ACC112 (cell line): Measurements from ENCODE around the gene NDFIP2.

Experiments used
- H2AFZ ChIP-seq: fragments of 200-600 bp; sonication (generic); one replicate; pipeline ENCODE4 v1.6.0; 2017; ENCODE audit warnings: antibody characterized with exemption, low read length; ENCODE audit not compliant: unreplicated experiment
- H3K27ac ChIP-seq: fragments of 200-600 bp; sonication (generic); 2 replicates; pipeline ENCODE4 v1.5.1; 2014; ENCODE audit warnings: low read depth, mild to moderate bottlenecking, antibody characterized with exemption, low read length, moderate library complexity
- H3K27me3 ChIP-seq: fragments of 200-600 bp; sonication (generic); 2 replicates; pipeline ENCODE4 v1.6.1; 2014; ENCODE audit warnings: mild to moderate bottlenecking, antibody characterized with exemption, low read length, moderate library complexity, mixed read lengths; ENCODE audit not compliant: insufficient read depth
- H3K36me3 ChIP-seq: fragments of 200-600 bp; sonication (generic); 2 replicates; pipeline ENCODE4 v1.6.1; 2016; ENCODE audit warnings: mild to moderate bottlenecking, antibody characterized with exemption, low read length, moderate library complexity, mixed read lengths; ENCODE audit not compliant: insufficient read depth
- H3K4me1 ChIP-seq: fragments of 200-600 bp; sonication (generic); one replicate; pipeline ENCODE4 v1.6.1; 2016; ENCODE audit warnings: low read length, mixed read lengths; ENCODE audit not compliant: insufficient read depth, unreplicated experiment, control insufficient read depth
- H3K4me3 ChIP-seq: fragments of 200-600 bp; sonication (generic); 2 replicates; pipeline ENCODE4 v1.5.1; 2014; ENCODE audit warnings: mild to moderate bottlenecking, low read depth, low read length
- H3K79me2 ChIP-seq: fragments of 200-600 bp; sonication (generic); one replicate; pipeline ENCODE4 v1.6.0; 2016; ENCODE audit warnings: low read length; ENCODE audit not compliant: control insufficient read depth, unreplicated experiment, insufficient read depth

NDFIP2 gene, protein sequence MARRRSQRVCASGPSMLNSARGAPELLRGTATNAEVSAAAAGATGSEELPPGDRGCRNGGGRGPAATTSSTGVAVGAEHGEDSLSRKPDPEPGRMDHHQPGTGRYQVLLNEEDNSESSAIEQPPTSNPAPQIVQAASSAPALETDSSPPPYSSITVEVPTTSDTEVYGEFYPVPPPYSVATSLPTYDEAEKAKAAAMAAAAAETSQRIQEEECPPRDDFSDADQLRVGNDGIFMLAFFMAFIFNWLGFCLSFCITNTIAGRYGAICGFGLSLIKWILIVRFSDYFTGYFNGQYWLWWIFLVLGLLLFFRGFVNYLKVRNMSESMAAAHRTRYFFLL

DNA sequence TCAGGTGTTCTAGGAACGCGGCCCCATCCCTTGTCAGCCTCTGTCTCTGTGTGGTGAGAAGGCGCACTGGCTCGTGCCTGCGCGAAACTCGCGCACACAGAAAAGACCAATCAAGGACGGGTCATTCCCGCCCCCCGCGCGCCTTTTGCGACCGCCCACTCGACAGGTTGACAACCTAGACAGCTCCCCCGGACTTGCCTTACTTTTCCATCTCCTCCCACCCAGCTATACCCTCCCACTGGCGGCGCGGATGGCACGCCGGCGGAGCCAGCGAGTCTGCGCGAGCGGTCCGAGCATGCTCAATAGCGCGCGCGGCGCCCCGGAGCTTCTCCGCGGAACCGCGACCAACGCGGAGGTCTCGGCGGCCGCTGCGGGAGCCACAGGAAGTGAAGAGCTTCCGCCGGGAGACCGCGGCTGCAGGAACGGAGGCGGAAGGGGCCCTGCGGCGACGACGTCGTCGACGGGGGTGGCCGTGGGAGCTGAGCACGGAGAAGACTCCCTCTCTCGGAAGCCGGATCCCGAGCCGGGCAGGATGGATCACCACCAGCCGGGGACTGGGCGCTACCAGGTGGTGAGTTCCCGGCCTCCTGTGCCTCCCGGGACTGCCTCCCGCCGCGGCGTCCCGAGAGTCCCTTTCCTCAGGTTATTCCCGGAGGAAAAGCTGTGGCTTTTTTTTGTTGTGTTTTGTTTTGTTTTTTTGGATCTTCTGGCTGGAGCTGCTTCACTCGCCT lies at the start of gene NDFIP2:
Gene NDFIP2, plus strand, starts transcription at position 202 of the 731 bp plus-strand sequence. Its CDS starts 49 bp downstream, at position 251.
- Histone ChIP-seq H3K27ac (peak within 1 kb of the TSS; percentile 28; the same call in 1 of the 2 replicates), H3K36me3 (no peaks in the 10 kb centered on the region), H3K4me3 (peak within 1 kb of the TSS; percentile 98), H3K27me3 (peaks cover 21% of the 10 kb centered on the region; the same call in 1 of the 2 replicates), H3K79me2 (peaks cover 32% of the 10 kb centered on the region), H2AFZ (peak within 1 kb of the TSS; percentile 81), H3K4me1 (peaks cover 35% of the 10 kb centered on the region)

DNA sequence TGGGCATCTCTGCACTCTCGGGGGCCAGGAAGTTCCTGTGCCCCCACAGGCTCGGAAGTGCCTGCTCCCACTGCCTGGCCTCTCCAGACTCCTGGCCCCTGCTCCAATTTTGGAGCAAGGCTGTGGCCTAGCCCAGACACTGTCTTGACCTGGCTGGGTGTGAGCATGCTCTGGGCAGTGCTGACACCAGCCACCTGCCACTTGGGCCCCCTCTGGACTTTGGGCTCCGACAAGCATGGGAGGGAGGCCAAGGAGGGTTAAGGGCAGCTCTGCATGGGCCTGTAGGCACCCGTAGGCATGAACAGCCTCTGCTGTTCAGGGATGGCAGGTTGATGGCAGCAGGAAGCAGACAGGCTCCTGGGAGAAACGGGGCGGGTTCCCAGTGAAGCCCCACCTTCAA lies 48.9 kb upstream of the NDFIP2 start:
- H2AFZ ChIP-seq, result no peak overlapping the region
- no peak overlapping the region for H3K4me3 ChIP-seq
- H3K27ac ChIP-seq, result no peak overlapping the region
- H3K79me2 ChIP-seq, result no peaks in the 10 kb centered on the region
- H3K4me1 ChIP-seq, result peaks cover 18% of the 10 kb centered on the region
- no peaks in the 10 kb centered on the region for H3K36me3 ChIP-seq
- H3K27me3 ChIP-seq, result no peaks in the 10 kb centered on the region

DNA sequence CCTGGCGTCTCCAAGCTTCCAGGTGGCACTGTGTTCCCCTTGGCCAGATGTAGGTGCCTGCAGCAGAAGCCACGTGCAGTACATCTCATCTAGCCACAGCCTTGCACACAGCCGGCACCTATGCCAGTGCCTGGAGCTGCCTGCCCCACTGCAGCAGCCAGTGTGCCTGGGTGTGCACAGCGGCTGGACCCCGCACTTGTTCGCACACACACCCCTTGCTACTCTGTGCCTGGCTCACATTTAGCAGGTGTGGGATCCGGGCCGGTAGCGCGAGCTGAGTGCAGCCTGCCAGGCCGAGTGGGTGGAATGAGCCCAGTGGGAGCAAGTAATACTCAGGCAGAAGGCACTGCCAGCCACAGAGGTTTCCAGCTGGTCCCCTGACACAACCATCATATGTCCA lies 48.0 kb upstream of the NDFIP2 start:
- peaks cover 18% of the 10 kb centered on the region for H3K4me1 ChIP-seq
- H3K4me3 ChIP-seq, result no peak overlapping the region
- H3K36me3 ChIP-seq, result no peaks in the 10 kb centered on the region
- no peak overlapping the region for H3K27ac ChIP-seq
- H2AFZ ChIP-seq, result no peak overlapping the region
- no peaks in the 10 kb centered on the region for H3K27me3 ChIP-seq
- no peaks in the 10 kb centered on the region for H3K79me2 ChIP-seq

DNA sequence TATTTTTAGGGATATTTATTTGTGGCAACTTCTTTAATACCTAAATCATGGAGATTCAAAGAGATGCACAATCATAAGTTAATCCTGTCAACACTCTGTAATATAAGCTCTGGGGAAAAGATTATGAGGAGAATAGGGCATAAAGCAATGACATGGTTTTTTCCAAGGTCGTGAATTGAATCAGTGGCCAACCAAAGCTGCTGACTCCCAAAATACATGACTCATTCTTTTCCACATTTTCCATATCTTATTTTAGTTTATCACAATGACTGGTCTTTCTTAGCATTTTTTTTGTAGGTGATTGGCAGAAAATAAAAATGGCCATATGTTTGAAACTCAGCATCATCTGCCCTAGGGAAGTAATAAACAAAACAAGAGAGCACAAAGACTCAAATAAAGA lies 46.4 kb upstream of the NDFIP2 start:
- H3K4me1 ChIP-seq, result peaks cover 18% of the 10 kb centered on the region
- no peak overlapping the region for H3K4me3 ChIP-seq
- peak overlapping the region; percentile 17 for H2AFZ ChIP-seq
- H3K27me3 ChIP-seq, result no peaks in the 10 kb centered on the region
- H3K27ac ChIP-seq, result peak overlapping the region; percentile 53
- H3K79me2 ChIP-seq, result no peaks in the 10 kb centered on the region
- H3K36me3 ChIP-seq, result no peaks in the 10 kb centered on the region

DNA sequence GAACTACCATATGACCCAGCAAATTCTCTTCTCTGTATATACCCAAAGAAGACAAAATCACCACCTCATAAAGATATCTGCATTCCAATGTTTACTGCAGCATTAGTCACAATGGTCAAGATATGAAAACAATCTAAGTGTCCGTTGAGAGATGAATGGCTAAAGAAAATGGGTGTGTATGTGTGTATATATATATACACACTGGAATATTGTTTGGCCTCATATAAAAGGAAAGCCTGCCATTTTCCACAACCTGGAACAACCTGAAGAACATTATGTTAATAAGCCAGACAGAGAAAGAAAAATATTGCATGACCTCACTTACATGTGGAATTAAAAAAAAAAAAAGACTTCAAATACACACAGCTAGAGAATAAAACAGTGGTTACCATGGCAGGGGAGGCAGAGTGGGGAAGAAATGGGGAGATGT lies 45.4 kb upstream of the NDFIP2 start:
- Histone ChIP-seq H2AFZ (peak overlapping the region; percentile 90), H3K27me3 (no peaks in the 10 kb centered on the region), H3K27ac (peak overlapping the region; percentile 53), H3K4me3 (no peak overlapping the region), H3K79me2 (no peaks in the 10 kb centered on the region), H3K4me1 (peaks cover 18% of the 10 kb centered on the region), H3K36me3 (no peaks in the 10 kb centered on the region)

DNA sequence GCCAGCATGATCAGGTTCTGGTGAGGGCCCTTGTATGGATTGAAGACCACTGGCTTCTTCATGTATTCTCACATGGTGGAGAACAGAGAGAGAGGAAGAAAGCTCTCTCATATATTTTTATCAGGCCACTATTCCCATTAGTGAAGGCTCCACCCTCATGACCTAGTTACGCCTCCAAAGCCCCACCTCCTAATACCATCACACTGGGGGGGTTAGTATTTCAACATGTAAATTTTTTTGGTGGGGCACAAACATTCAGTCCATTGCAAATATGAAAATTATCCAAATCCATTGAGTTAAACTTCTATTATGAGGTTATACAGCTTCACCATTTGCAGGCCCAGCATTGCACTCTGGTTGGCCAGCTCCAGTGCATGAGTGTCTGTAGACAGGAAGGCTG lies 41.7 kb upstream of the NDFIP2 start:
- no peak overlapping the region for H3K27ac ChIP-seq
- no peak overlapping the region for H2AFZ ChIP-seq
- H3K4me1 ChIP-seq, result peaks cover 16% of the 10 kb centered on the region
- no peaks in the 10 kb centered on the region for H3K27me3 ChIP-seq
- H3K36me3 ChIP-seq, result no peaks in the 10 kb centered on the region
- no peak overlapping the region for H3K4me3 ChIP-seq
- no peaks in the 10 kb centered on the region for H3K79me2 ChIP-seq

DNA sequence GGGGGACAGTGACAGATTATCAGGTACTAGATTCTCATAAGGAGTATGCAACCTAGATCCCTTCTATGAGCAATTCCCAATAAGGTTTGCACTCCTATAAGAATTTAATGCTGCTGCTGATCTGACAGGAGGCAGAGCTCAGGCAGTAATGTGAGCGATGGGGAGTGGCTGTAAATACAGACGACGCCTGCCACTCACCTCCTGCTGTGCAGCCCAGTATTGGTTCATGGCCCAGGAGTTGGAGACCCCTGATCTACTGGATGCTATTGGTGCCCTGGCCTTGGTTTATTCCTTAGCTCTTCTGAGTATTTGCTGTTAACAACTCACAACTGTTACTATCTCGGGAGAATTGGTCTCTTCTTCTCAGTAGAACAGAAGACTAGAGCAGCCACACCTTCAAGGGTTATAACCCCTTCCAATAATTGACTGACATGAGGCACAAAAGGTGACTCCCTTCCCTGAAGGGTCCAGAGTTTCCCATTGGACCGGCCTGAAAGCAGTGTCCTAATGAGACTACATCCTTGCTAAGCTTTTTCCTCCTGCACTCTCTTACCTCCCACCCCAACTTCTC lies 39.9 kb upstream of the NDFIP2 start:
- Histone ChIP-seq H3K27ac (no peak overlapping the region), H3K27me3 (no peaks in the 10 kb centered on the region), H2AFZ (no peak overlapping the region), H3K4me3 (no peak overlapping the region), H3K36me3 (no peaks in the 10 kb centered on the region), H3K4me1 (no peaks in the 10 kb centered on the region), H3K79me2 (no peaks in the 10 kb centered on the region)

DNA sequence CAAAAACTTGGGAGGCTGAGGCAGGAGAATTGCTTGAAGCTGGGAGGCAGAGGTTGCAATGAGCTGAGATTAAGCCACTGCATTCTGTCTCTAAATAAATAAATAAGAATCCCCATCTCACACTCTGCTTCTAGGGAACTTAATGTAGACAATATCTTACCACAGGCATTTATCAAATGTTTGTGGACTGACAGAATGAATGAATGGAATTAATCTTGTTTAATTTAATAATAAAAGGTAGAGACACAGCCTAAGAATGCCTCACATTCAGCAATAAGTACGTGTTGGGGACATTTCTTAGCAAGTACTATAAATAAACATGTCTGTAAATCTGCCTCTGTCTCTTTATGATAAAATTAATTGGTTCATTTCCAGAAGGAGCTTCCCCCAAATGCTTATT lies 38.7 kb upstream of the NDFIP2 start:
- Histone ChIP-seq H3K27ac (no peak overlapping the region), H2AFZ (no peak overlapping the region), H3K4me1 (no peaks in the 10 kb centered on the region), H3K27me3 (no peaks in the 10 kb centered on the region), H3K79me2 (no peaks in the 10 kb centered on the region), H3K36me3 (no peaks in the 10 kb centered on the region), H3K4me3 (no peak overlapping the region)

DNA sequence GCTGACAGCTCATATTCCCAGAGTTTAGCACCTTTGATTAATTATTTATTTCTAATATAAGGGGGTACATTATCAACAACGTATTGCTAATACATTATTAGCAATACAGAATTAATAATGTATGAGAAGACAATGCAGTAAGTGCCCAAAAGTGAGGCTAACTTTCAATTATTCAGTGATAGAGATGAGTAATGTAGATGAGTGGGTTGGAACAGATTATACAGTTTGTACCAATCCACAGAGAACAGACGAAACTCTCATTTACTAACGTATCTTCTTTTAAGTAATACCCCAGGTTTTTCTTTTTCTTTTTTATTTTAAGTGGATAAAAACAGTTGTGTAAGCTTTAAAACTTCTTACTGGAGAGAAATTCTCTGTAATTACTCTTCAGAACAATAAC lies 38.2 kb upstream of the NDFIP2 start:
- H3K27ac ChIP-seq, result no peak overlapping the region
- H2AFZ ChIP-seq, result no peak overlapping the region
- no peaks in the 10 kb centered on the region for H3K27me3 ChIP-seq
- H3K4me3 ChIP-seq, result no peak overlapping the region
- H3K4me1 ChIP-seq, result no peaks in the 10 kb centered on the region
- H3K36me3 ChIP-seq, result no peaks in the 10 kb centered on the region
- no peaks in the 10 kb centered on the region for H3K79me2 ChIP-seq

DNA sequence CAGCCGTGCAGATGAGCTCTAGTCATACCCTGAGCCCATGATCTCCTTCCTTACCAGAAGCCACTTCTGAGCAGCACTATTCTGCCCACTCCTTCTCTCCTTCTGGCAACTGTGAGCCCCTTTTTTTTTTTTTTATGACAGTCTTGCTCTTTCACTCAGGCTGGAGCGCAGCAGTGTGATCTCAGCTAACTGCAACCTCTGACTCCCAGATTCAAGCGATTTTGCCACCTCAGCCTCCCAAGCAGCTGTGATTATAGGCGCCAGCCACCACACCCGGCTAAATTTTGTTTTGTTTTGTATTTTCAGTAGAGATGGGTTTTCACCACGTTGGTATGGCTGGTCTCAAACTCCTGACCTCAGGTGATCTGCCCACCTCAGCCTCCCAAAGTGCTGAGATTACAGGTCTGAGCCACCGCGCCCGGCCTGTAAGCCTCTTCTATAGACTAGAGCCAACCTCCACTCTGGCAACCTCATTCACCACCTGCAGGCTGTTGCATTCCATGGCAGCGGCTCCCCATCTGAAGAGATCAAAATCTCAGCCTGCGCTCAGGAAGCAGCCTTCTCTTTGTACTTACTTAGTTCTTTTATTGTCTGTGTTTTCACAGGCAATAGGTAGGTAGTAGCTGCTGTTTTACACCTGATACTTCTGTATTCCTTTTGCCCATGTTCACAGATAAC lies 34.8 kb upstream of the NDFIP2 start:
- Histone ChIP-seq H3K36me3 (no peaks in the 10 kb centered on the region), H3K27me3 (no peaks in the 10 kb centered on the region), H3K4me1 (peaks cover under 1% of the 10 kb centered on the region), H2AFZ (no peak overlapping the region), H3K79me2 (no peaks in the 10 kb centered on the region), H3K4me3 (no peak overlapping the region), H3K27ac (no peak overlapping the region)
